Measurements from ENCODE around the gene IQGAP2.

Gene IQGAP2

GRCh38 chr5:76610196-76610595 is 207.1 kb downstream of the IQGAP2 start:
- Histone ChIP-seq H3K27me3 (ENCODE audit: insufficient read depth, low read length) (no peaks in the 10 kb centered on the region), H3K36me3 (ENCODE audit: insufficient read depth, low read length) (no peaks in the 10 kb centered on the region), H2AFZ (ENCODE audit: low read length, unreplicated experiment) (no peak overlapping the region), H3K4me3 (ENCODE audit: low read depth, low read length) (no peak overlapping the region), H3K27ac (ENCODE audit: low read depth, low read length) (no peak overlapping the region), H3K4me1 (ENCODE audit: control insufficient read depth, insufficient read depth, low read length, unreplicated experiment) (peaks cover 5% of the 10 kb centered on the region), H3K79me2 (ENCODE audit: control insufficient read depth, insufficient read depth, low read length, unreplicated experiment) (no peaks in the 10 kb centered on the region)

- no peak overlapping the region for H3K27ac ChIP-seq (ENCODE audit: low read depth, low read length)
- H3K79me2 ChIP-seq (ENCODE audit: control insufficient read depth, insufficient read depth, low read length, unreplicated experiment), result no peaks in the 10 kb centered on the region
- H3K4me3 ChIP-seq (ENCODE audit: low read depth, low read length), result no peak overlapping the region
- no peak overlapping the region for H2AFZ ChIP-seq (ENCODE audit: low read length, unreplicated experiment)
- H3K4me1 ChIP-seq (ENCODE audit: control insufficient read depth, insufficient read depth, low read length, unreplicated experiment), result peaks cover 24% of the 10 kb centered on the region
- no peaks in the 10 kb centered on the region for H3K36me3 ChIP-seq (ENCODE audit: insufficient read depth, low read length)
- H3K27me3 ChIP-seq (ENCODE audit: insufficient read depth, low read length), result no peaks in the 10 kb centered on the region
Observed at GRCh38 chr5:76612942-76613341, 209.9 kb downstream of the IQGAP2 start.

GRCh38 chr5:76615759-76616158 is 212.7 kb downstream of the IQGAP2 start:
- peaks cover 25% of the 10 kb centered on the region for H3K4me1 ChIP-seq (ENCODE audit: control insufficient read depth, insufficient read depth, low read length, unreplicated experiment)
- no peaks in the 10 kb centered on the region for H3K36me3 ChIP-seq (ENCODE audit: insufficient read depth, low read length)
- no peaks in the 10 kb centered on the region for H3K27me3 ChIP-seq (ENCODE audit: insufficient read depth, low read length)
- H3K79me2 ChIP-seq (ENCODE audit: control insufficient read depth, insufficient read depth, low read length, unreplicated experiment), result no peaks in the 10 kb centered on the region
- no peak overlapping the region for H3K27ac ChIP-seq (ENCODE audit: low read depth, low read length)
- H3K4me3 ChIP-seq (ENCODE audit: low read depth, low read length), result no peak overlapping the region
- H2AFZ ChIP-seq (ENCODE audit: low read length, unreplicated experiment), result no peak overlapping the region

- Histone ChIP-seq H3K4me1 (ENCODE audit: control insufficient read depth, insufficient read depth, low read length, unreplicated experiment) (peaks cover 25% of the 10 kb centered on the region), H3K79me2 (ENCODE audit: control insufficient read depth, insufficient read depth, low read length, unreplicated experiment) (no peaks in the 10 kb centered on the region), H3K27me3 (ENCODE audit: insufficient read depth, low read length) (no peaks in the 10 kb centered on the region), H3K4me3 (ENCODE audit: low read depth, low read length) (no peak overlapping the region), H3K36me3 (ENCODE audit: insufficient read depth, low read length) (no peaks in the 10 kb centered on the region), H2AFZ (ENCODE audit: low read length, unreplicated experiment) (no peak overlapping the region), H3K27ac (ENCODE audit: low read depth, low read length) (no peak overlapping the region)
Observed at GRCh38 chr5:76616206-76616605, 213.1 kb downstream of the IQGAP2 start.

GRCh38 chr5:76617229-76617628 is 214.1 kb downstream of the IQGAP2 start:
- H3K27ac ChIP-seq (ENCODE audit: low read depth, low read length), result peak overlapping the region; percentile 76
- H3K27me3 ChIP-seq (ENCODE audit: insufficient read depth, low read length), result no peaks in the 10 kb centered on the region
- H3K36me3 ChIP-seq (ENCODE audit: insufficient read depth, low read length), result no peaks in the 10 kb centered on the region
- peaks cover 25% of the 10 kb centered on the region for H3K4me1 ChIP-seq (ENCODE audit: control insufficient read depth, insufficient read depth, low read length, unreplicated experiment)
- no peak overlapping the region for H2AFZ ChIP-seq (ENCODE audit: low read length, unreplicated experiment)
- no peaks in the 10 kb centered on the region for H3K79me2 ChIP-seq (ENCODE audit: control insufficient read depth, insufficient read depth, low read length, unreplicated experiment)
- peak overlapping the region; percentile 23; the same call in 1 of the 2 replicates for H3K4me3 ChIP-seq (ENCODE audit: low read depth, low read length)

- Histone ChIP-seq H3K27ac (ENCODE audit: low read depth, low read length) (peak overlapping the region; percentile 76), H3K36me3 (ENCODE audit: insufficient read depth, low read length) (no peaks in the 10 kb centered on the region)
Observed at GRCh38 chr5:76617675-76618074, 214.6 kb downstream of the IQGAP2 start.

GRCh38 chr5:76620166-76620565 is 217.1 kb downstream of the IQGAP2 start:
- H2AFZ ChIP-seq (ENCODE audit: low read length, unreplicated experiment), result no peak overlapping the region

More at GRCh38 chr5:76617675-76618074, 214.6 kb downstream of the IQGAP2 start:
- Histone ChIP-seq H3K4me1 (ENCODE audit: control insufficient read depth, insufficient read depth, low read length, unreplicated experiment) (peaks cover 25% of the 10 kb centered on the region), H3K79me2 (ENCODE audit: control insufficient read depth, insufficient read depth, low read length, unreplicated experiment) (no peaks in the 10 kb centered on the region), H3K4me3 (ENCODE audit: low read depth, low read length) (no peak overlapping the region), H2AFZ (ENCODE audit: low read length, unreplicated experiment) (no peak overlapping the region), H3K27me3 (ENCODE audit: insufficient read depth, low read length) (no peaks in the 10 kb centered on the region)

GRCh38 chr5:76622076-76622475 is 219.0 kb downstream of the IQGAP2 start:
- Histone ChIP-seq H3K36me3 (ENCODE audit: insufficient read depth, low read length) (no peaks in the 10 kb centered on the region), H3K79me2 (ENCODE audit: control insufficient read depth, insufficient read depth, low read length, unreplicated experiment) (no peaks in the 10 kb centered on the region), H3K4me3 (ENCODE audit: low read depth, low read length) (peak overlapping the region; percentile 34; the same call in 1 of the 2 replicates), H3K27ac (ENCODE audit: low read depth, low read length) (no peak overlapping the region), H3K4me1 (ENCODE audit: control insufficient read depth, insufficient read depth, low read length, unreplicated experiment) (peaks cover 14% of the 10 kb centered on the region), H3K27me3 (ENCODE audit: insufficient read depth, low read length) (no peaks in the 10 kb centered on the region), H2AFZ (ENCODE audit: low read length, unreplicated experiment) (no peak overlapping the region)

More at GRCh38 chr5:76620166-76620565, 217.1 kb downstream of the IQGAP2 start:
- Histone ChIP-seq H3K4me1 (ENCODE audit: control insufficient read depth, insufficient read depth, low read length, unreplicated experiment) (peaks cover 29% of the 10 kb centered on the region), H3K27ac (ENCODE audit: low read depth, low read length) (no peak overlapping the region), H3K36me3 (ENCODE audit: insufficient read depth, low read length) (no peaks in the 10 kb centered on the region), H3K79me2 (ENCODE audit: control insufficient read depth, insufficient read depth, low read length, unreplicated experiment) (no peaks in the 10 kb centered on the region), H3K27me3 (ENCODE audit: insufficient read depth, low read length) (no peaks in the 10 kb centered on the region), H3K4me3 (ENCODE audit: low read depth, low read length) (no peak overlapping the region)

GRCh38 chr5:76622973-76623596 is 220.0 kb downstream of the IQGAP2 start, which contains the start of gene F2RL2:
TSS of gene F2RL2 (minus strand) at chr5:76623403. CDS start at chr5:76623230, 173 bp downstream.
- H3K4me3 ChIP-seq (ENCODE audit: low read depth, low read length), result peak within 1 kb of the TSS; percentile 60
- H3K27me3 ChIP-seq (ENCODE audit: insufficient read depth, low read length), result no peaks in the 10 kb centered on the region
- no peaks in the 10 kb centered on the region for H3K79me2 ChIP-seq (ENCODE audit: control insufficient read depth, insufficient read depth, low read length, unreplicated experiment)
- H3K36me3 ChIP-seq (ENCODE audit: insufficient read depth, low read length), result no peaks in the 10 kb centered on the region
- H3K27ac ChIP-seq (ENCODE audit: low read depth, low read length), result no peak within 1 kb of the TSS
- H3K4me1 ChIP-seq (ENCODE audit: control insufficient read depth, insufficient read depth, low read length, unreplicated experiment), result peaks cover 5% of the 10 kb centered on the region
- peak within 1 kb of the TSS; percentile 26 for H2AFZ ChIP-seq (ENCODE audit: low read length, unreplicated experiment)

GRCh38 chr5:76625087-76625815 is 222.2 kb downstream of the IQGAP2 start:
- Histone ChIP-seq H3K79me2 (ENCODE audit: control insufficient read depth, insufficient read depth, low read length, unreplicated experiment) (no peaks in the 10 kb centered on the region), H3K27ac (ENCODE audit: low read depth, low read length) (no peak overlapping the region), H2AFZ (ENCODE audit: low read length, unreplicated experiment) (peak overlapping the region; percentile 19), H3K27me3 (ENCODE audit: insufficient read depth, low read length) (no peaks in the 10 kb centered on the region), H3K36me3 (ENCODE audit: insufficient read depth, low read length) (no peaks in the 10 kb centered on the region), H3K4me3 (ENCODE audit: low read depth, low read length) (no peak overlapping the region), H3K4me1 (ENCODE audit: control insufficient read depth, insufficient read depth, low read length, unreplicated experiment) (peaks cover 5% of the 10 kb centered on the region)

GRCh38 chr5:76626738-76627137 is 223.7 kb downstream of the IQGAP2 start:
- peaks cover 5% of the 10 kb centered on the region for H3K4me1 ChIP-seq (ENCODE audit: control insufficient read depth, insufficient read depth, low read length, unreplicated experiment)
- H3K27me3 ChIP-seq (ENCODE audit: insufficient read depth, low read length), result no peaks in the 10 kb centered on the region
- H3K27ac ChIP-seq (ENCODE audit: low read depth, low read length), result no peak overlapping the region
- no peak overlapping the region for H2AFZ ChIP-seq (ENCODE audit: low read length, unreplicated experiment)
- H3K4me3 ChIP-seq (ENCODE audit: low read depth, low read length), result no peak overlapping the region
- H3K36me3 ChIP-seq (ENCODE audit: insufficient read depth, low read length), result no peaks in the 10 kb centered on the region
- H3K79me2 ChIP-seq (ENCODE audit: control insufficient read depth, insufficient read depth, low read length, unreplicated experiment), result no peaks in the 10 kb centered on the region

All from ACC112 (cell line).